Natural killer cell (primary cell): ENCODE measurements around the gene SEMA7A. TPM values are rescaled to one million over a fixed set of nuclear protein-coding genes. Genes with fewer than 3 reads are reported as not detected.

Source experiments
- ATAC-seq, 3 donors: fragments of 150-1000 bp in 2 of 3; fragments of 200-7000 bp in 1 of 3; cut with Tn5 transposase; 1 replicate in 1 of 3; 2 replicates in 2 of 3; pipeline ENCODE4 v1.10.0; 2021; ENCODE audit warnings: mild to moderate bottlenecking in 2 of 3, moderate library complexity in 2 of 3
- DNase-seq, 2 donors: peaks; one replicate each; pipeline versions ENCODE4 v3.0.0 to v3.0.0-alpha.2; 2013 to 2021; ENCODE audit warnings: mixed read lengths in 1 of 2
- H3K27ac ChIP-seq: one replicate; pipeline ENCODE4 v1.5.1; 2013; ENCODE audit warnings: mild to moderate bottlenecking, low read length
- H3K27me3 ChIP-seq: one replicate; pipeline ENCODE4 v1.6.1; 2013; ENCODE audit warnings: low read length; ENCODE audit not compliant: control insufficient read depth, insufficient read depth
- H3K36me3 ChIP-seq: one replicate; pipeline ENCODE4 v1.6.1; 2013; ENCODE audit warnings: low read length; ENCODE audit not compliant: control insufficient read depth, insufficient read depth
- H3K4me1 ChIP-seq: one replicate; pipeline ENCODE4 v1.6.1; 2013; ENCODE audit warnings: low read length; ENCODE audit not compliant: control insufficient read depth, insufficient read depth
- H3K4me3 ChIP-seq: one replicate; pipeline ENCODE4 v1.5.1; 2013; ENCODE audit warnings: low read length
- H3K9me3 ChIP-seq: one replicate; pipeline ENCODE4 v1.6.1; 2013; ENCODE audit warnings: low read length; ENCODE audit not compliant: control insufficient read depth, insufficient read depth
- H3K27ac Mint-ChIP-seq, 2 donors: one replicate each; pipeline ENCODE4 v1.8.0; 2022; ENCODE audit warnings: mild to moderate bottlenecking in 2 of 2, mixed read lengths in 2 of 2, moderate library complexity in 1 of 2
- H3K27me3 Mint-ChIP-seq, 2 donors: one replicate each; pipeline ENCODE4 v1.8.0; 2022; ENCODE audit warnings: low read depth in 2 of 2, mixed read lengths in 2 of 2
- H3K36me3 Mint-ChIP-seq: one replicate; pipeline ENCODE4 v1.8.0; 2022; ENCODE audit warnings: mixed read lengths
- H3K4me1 Mint-ChIP-seq, 2 donors: one replicate each; pipeline ENCODE4 v1.8.0; 2022; ENCODE audit warnings: mixed read lengths in 2 of 2
- H3K4me3 Mint-ChIP-seq: one replicate; pipeline ENCODE4 v1.8.0; 2022; ENCODE audit warnings: mild to moderate bottlenecking, moderate library complexity, mixed read lengths
- H3K9me3 Mint-ChIP-seq, 2 donors: one replicate each; pipeline ENCODE4 v1.8.0; 2022; ENCODE audit warnings: mixed read lengths in 2 of 2
- WGBS: methylation state at CpG from one replicate; pipeline ENCODE4 v1.1.7; 2013; ENCODE audit warnings: missing lambda C conversion rate; ENCODE audit not compliant: insufficient coverage; 5-methylcytosine and 5-hydroxymethylcytosine counted together
- intact Hi-C: fragments of 100-400 bp; cut with micrococcal nuclease; formaldehyde crosslinking; loops from one replicate; pipeline ENCODE4 v1.14.2; 2022
- total RNA-seq, 4 donors: library from RNA; stranded (reverse); fragments of 120-200 nt in 1 of 4; gene quantifications; one replicate each; pipeline versions ENCODE4 v1.2.3 to v1.2.4, GENCODE V29; 2013 to 2022
- TF ChIP-seq, protein P1 (sequence below): fragments of 200-600 bp; IDR thresholded peaks from one replicate; pipeline ENCODE4 v1.8.0; 2022; ENCODE audit warnings: antibody characterized with exemption

Gene SEMA7A
- total RNA-seq, 3 donors from 2014 or later (not counting 1 experiment from before 2014, with no cell fraction given) = 4.7 to 46.2 (median 9.0) TPM

DNA sequence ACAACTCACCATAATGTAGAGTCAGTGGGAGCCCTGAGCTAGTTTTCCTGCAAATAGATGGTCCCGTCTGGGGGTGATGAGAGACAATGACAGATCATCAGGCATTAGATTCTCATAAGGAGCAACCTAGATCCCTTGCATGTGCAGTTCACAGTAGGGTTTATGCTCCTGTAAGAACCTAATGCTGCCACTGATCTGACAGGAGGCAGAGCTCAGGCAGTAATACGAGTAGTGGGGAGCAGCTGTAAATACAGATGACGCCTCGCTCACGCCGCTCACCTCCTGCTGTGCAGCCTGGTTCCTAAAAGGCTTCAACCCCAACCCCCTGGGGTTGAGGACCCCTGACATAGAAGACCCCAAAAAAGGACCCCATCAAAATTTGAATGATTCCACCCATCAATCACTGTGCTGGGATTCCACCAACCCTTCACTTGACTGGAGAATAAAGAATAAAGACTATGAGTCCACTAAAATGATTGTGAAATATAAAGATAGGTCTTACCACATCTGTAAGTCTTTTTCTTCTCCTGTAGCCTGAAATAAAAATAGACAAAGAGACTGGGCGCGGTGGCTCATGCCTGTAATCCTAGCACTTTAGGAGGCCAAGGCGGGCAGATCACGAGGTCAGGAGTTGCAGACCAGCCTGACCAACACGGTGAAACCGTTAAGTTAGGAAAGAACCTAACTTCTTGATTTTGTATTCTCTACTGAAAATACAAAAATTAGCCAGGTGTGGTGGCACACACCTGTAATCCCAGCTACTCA lies 37.1 kb upstream of the SEMA7A start:
- TF ChIP-seq, protein P1, sequence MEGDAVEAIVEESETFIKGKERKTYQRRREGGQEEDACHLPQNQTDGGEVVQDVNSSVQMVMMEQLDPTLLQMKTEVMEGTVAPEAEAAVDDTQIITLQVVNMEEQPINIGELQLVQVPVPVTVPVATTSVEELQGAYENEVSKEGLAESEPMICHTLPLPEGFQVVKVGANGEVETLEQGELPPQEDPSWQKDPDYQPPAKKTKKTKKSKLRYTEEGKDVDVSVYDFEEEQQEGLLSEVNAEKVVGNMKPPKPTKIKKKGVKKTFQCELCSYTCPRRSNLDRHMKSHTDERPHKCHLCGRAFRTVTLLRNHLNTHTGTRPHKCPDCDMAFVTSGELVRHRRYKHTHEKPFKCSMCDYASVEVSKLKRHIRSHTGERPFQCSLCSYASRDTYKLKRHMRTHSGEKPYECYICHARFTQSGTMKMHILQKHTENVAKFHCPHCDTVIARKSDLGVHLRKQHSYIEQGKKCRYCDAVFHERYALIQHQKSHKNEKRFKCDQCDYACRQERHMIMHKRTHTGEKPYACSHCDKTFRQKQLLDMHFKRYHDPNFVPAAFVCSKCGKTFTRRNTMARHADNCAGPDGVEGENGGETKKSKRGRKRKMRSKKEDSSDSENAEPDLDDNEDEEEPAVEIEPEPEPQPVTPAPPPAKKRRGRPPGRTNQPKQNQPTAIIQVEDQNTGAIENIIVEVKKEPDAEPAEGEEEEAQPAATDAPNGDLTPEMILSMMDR = no peak
- H3K36me3 ChIP-seq = no peaks in the 10 kb centered on the region
- no peaks in the 10 kb centered on the region for H3K4me1 Mint-ChIP-seq
- 100% methylated on average over 12 of the region's 12 CpGs for WGBS
- no peaks in the 10 kb centered on the region for H3K36me3 Mint-ChIP-seq
- no peaks in the 10 kb centered on the region for H3K9me3 ChIP-seq
- no peaks in the 10 kb centered on the region for H3K27me3 Mint-ChIP-seq
- no peaks in the 10 kb centered on the region for H3K27me3 ChIP-seq
- ATAC-seq (no peak), DNase-seq (no peak)
- no peak overlapping the region for H3K27ac ChIP-seq
- no peak overlapping the region for H3K4me3 ChIP-seq
- H3K4me1 ChIP-seq = no peaks in the 10 kb centered on the region
- intact Hi-C loops = no loop called here
- H3K27ac Mint-ChIP-seq = no peak overlapping the region
- H3K9me3 Mint-ChIP-seq = no peaks in the 10 kb centered on the region
- H3K4me3 Mint-ChIP-seq = no peak overlapping the region

- Mint-ChIP-seq H3K27me3 (no peaks in the 10 kb centered on the region), H3K36me3 (no peaks in the 10 kb centered on the region), H3K9me3 (no peaks in the 10 kb centered on the region), H3K27ac (no peak overlapping the region), H3K4me1 (peaks cover 0 to 6% of the 10 kb centered on the region in 2 donors), H3K4me3 (no peak overlapping the region)
- TF ChIP-seq, protein P1 = no peak
- Histone ChIP-seq H3K9me3 (no peaks in the 10 kb centered on the region), H3K4me3 (no peak overlapping the region), H3K4me1 (no peaks in the 10 kb centered on the region), H3K27me3 (no peaks in the 10 kb centered on the region), H3K36me3 (no peaks in the 10 kb centered on the region), H3K27ac (no peak overlapping the region)
- intact Hi-C loops = no loop called here
- WGBS = 96% methylated on average over 5 of the region's 6 CpGs
- no peak for ATAC-seq
- DNase-seq = no peak
These were observed 34.7 kb upstream of the SEMA7A start for GRCh38 chr15:74468341-74469032.

DNA sequence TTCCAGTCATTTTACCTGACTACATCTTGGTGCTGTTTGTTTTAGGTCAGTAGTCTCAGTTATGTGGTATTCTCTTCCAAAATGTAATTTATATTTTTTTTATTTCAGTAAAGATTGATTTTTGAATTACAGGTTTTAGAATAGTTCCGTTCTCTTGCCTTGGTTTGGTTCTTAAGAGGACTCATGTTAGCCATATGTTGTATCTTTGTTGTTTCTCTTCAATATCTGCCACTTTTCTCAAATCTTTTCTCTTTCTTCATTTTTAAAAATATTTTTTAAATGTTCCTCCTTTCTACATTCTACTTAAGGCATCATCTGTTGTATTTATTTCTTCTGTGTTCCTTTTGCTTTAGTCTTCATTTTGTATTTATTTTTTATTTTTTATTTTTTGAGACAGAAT lies 32.8 kb upstream of the SEMA7A start:
- WGBS = no CpG with 5 or more reads among the region's 1 CpG
- no peak for DNase-seq
- intact Hi-C loops = no loop called here

More for the DNA sequence above, 32.8 kb upstream of the SEMA7A start:
- no peaks in the 10 kb centered on the region for H3K9me3 ChIP-seq
- no peak overlapping the region for H3K4me3 Mint-ChIP-seq
- no peak overlapping the region for H3K4me3 ChIP-seq
- H3K4me1 ChIP-seq = peaks cover 3% of the 10 kb centered on the region
- H3K27me3 Mint-ChIP-seq = no peaks in the 10 kb centered on the region
- no peaks in the 10 kb centered on the region for H3K36me3 ChIP-seq
- H3K9me3 Mint-ChIP-seq = no peaks in the 10 kb centered on the region
- H3K36me3 Mint-ChIP-seq = no peaks in the 10 kb centered on the region
- ATAC-seq = no peak
- H3K27ac Mint-ChIP-seq = no peak overlapping the region
- H3K27me3 ChIP-seq = no peaks in the 10 kb centered on the region
- peaks cover 5 to 13% of the 10 kb centered on the region in 2 donors for H3K4me1 Mint-ChIP-seq
- TF ChIP-seq, protein P1 = no peak
- no peak overlapping the region for H3K27ac ChIP-seq
